Astrocyte (in vitro differentiated cells and primary cell): Measurements from ENCODE around the gene COMMD3.

ENCODE experiments used
- EZH2 ChIP-seq: IDR thresholded peaks from 2 replicates; pipeline ENCODE4 v1.6.1; 2012; ENCODE audit warnings: mild to moderate bottlenecking, low read length, inconsistent platforms; ENCODE audit not compliant: insufficient read depth
- TF ChIP-seq, protein P1 (sequence below): IDR thresholded peaks from 2 replicates; pipeline ENCODE4 v1.5.1; 2011; ENCODE audit warnings: low read depth, mild to moderate bottlenecking, inconsistent platforms, low read length, moderate library complexity; ENCODE audit not compliant: insufficient read depth

DNA sequence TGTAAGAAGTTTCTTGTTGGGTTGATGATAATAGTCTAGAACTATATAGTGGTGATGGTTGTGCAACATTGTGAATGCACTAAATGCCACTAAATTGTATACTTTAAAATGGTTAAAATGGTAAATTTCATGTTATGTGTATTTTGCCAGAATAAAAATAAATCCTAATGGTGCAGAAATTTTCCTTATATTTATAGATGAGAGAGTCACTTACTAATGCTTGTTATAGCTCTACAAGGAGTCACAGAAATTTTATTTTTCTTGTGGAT lies 50.2 kb downstream of the COMMD3 start:
- TF ChIP-seq, protein P1, sequence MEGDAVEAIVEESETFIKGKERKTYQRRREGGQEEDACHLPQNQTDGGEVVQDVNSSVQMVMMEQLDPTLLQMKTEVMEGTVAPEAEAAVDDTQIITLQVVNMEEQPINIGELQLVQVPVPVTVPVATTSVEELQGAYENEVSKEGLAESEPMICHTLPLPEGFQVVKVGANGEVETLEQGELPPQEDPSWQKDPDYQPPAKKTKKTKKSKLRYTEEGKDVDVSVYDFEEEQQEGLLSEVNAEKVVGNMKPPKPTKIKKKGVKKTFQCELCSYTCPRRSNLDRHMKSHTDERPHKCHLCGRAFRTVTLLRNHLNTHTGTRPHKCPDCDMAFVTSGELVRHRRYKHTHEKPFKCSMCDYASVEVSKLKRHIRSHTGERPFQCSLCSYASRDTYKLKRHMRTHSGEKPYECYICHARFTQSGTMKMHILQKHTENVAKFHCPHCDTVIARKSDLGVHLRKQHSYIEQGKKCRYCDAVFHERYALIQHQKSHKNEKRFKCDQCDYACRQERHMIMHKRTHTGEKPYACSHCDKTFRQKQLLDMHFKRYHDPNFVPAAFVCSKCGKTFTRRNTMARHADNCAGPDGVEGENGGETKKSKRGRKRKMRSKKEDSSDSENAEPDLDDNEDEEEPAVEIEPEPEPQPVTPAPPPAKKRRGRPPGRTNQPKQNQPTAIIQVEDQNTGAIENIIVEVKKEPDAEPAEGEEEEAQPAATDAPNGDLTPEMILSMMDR = no peak
- TF ChIP-seq EZH2 = no peak
